Hepatocyte (in vitro differentiated cells): ENCODE measurements around the gene ZFTA.

ENCODE experiments used
- EZH2 ChIP-seq: fragments of 200-600 bp; sonication (generic); IDR thresholded peaks from 2 replicates; pipeline ENCODE4 v1.6.1; 2016; ENCODE audit warnings: antibody characterized with exemption, mild to moderate bottlenecking, borderline replicate concordance
- TF ChIP-seq, protein P1 (sequence below): fragments of 200-600 bp; sonication (generic); IDR thresholded peaks from 2 replicates; pipeline ENCODE4 v1.5.1; 2016; ENCODE audit warnings: antibody characterized with exemption, mild to moderate bottlenecking; ENCODE audit not compliant: poor library complexity

DNA sequence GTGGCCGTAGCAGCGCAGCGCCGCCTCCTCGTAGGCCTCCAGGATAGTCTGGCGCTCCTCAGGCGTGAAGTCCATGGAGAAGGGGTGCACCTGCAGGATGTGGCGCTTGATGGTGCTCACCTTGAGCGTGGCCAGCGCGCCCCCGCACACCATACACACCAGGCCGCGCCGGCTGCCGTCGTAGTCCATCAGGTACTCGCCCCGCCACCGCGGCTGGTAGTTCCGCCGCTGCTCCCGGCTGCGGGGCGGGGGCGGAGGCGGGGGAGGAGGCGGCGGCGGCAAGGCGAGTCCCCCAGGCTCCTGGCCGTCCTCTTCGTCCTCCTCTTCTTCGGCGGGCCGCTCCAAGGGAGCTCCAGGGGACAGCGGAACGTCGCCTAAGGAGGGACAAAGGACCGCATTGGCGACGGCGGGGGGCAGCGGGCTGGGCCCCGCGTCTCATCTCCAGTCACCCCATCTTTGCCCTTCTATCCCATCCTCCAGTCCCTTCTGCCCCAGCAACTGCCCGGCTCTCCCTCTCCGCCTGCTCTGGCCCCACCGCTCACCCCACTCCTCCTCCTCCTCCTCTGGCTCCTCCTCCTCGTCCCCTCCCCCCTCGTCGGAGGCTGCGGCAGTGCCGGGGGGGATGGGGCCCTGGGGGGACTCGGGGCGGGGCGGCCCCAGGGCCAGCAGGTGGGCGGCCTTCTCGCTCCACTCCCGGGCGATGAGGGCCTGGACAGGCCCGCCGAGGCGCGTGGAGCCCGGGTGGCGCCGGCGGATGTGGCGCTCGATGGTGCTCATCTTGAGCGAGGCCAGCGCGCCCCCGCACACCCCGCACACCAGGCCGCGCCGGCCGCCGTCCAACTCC, 4.9 kb downstream of the ZFTA start:
- TF ChIP-seq, protein P1, sequence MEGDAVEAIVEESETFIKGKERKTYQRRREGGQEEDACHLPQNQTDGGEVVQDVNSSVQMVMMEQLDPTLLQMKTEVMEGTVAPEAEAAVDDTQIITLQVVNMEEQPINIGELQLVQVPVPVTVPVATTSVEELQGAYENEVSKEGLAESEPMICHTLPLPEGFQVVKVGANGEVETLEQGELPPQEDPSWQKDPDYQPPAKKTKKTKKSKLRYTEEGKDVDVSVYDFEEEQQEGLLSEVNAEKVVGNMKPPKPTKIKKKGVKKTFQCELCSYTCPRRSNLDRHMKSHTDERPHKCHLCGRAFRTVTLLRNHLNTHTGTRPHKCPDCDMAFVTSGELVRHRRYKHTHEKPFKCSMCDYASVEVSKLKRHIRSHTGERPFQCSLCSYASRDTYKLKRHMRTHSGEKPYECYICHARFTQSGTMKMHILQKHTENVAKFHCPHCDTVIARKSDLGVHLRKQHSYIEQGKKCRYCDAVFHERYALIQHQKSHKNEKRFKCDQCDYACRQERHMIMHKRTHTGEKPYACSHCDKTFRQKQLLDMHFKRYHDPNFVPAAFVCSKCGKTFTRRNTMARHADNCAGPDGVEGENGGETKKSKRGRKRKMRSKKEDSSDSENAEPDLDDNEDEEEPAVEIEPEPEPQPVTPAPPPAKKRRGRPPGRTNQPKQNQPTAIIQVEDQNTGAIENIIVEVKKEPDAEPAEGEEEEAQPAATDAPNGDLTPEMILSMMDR: no peak
- TF ChIP-seq EZH2: no peak
